DMS53 treated with DMSO at 0.1 percent for 48 hours (cell line): ENCODE data around the gene RNASEH2B.

Experiments
- DNase-seq: peaks from one replicate; lab custom pipeline; 2025; ENCODE audit not compliant: unreplicated experiment; lab: John Stamatoyannopoulos, UW

Gene RNASEH2B

DNA sequence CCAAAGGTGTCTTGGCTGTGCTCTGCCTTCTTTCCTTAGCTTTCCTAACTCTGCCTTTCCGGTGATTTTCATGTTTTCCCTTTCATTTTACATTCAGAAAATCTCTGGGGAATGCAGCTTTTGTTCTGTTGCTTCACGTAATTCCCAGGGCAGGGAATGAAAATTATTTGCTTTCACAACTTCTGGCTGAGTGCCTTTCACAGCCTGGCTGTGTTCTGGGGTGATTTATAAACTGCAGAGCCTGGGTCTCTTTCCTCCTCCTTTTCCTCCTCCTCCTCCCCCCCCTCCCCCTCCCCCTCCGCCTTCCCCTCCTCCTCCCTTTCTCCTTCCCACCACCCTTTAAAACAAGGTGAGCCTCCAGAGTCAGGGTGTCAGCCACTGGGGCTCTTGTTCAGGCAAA is 84.3 kb downstream of the RNASEH2B start:
- no peak for DNase-seq

- no peak for DNase-seq
Measured at GRCh38 chr13:50994651-50995050, 85.1 kb downstream of the RNASEH2B start.

DNA sequence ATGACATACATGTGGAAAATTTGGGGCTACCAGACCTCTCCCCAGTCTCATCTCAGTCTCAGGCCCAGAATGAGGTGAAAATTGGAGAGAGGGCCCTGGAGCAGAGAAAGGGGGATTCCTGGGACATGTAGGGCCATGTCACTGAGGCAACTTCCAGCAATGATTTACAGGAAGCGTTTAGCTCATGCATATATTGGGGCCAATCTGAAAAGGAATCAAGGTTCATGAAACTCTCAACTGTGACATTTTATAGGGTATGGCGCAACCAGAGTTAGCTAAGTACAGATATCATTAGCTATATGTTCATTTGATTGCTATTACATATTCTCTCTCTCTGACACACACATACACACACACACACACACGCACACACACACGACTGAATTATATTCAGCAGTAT is 86.3 kb downstream of the RNASEH2B start:
- no peak for DNase-seq

GRCh38 chr13:50998326-50998725 is 88.7 kb downstream of the RNASEH2B start:
- no peak for DNase-seq

DNA sequence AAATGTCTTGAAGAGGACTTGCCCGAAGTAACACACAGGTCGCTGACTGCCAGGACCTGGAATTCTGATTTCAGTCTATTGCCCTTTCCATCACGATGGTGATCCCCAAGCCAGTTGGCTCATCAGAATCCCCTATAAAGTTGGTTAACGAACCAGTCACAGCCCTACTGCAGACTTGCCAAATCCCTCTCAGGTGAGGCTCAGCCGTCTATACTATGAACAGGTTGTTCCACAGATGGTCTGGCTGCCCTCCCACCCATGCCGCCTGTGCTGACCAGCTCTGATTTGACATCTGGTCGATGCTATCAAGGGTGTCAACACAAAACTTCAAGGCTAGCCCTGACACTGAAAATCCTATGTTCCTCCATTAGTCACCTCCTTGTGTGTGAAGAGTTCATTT is 90.0 kb downstream of the RNASEH2B start:
- no peak for DNase-seq

GRCh38 chr13:51000061-51000460 is 90.5 kb downstream of the RNASEH2B start:
- no peak for DNase-seq

- no peak for DNase-seq
Measured at GRCh38 chr13:51000571-51001260, 91.1 kb downstream of the RNASEH2B start.

- DNase-seq = no peak
Measured at GRCh38 chr13:51001335-51001734, 91.7 kb downstream of the RNASEH2B start.

DNA sequence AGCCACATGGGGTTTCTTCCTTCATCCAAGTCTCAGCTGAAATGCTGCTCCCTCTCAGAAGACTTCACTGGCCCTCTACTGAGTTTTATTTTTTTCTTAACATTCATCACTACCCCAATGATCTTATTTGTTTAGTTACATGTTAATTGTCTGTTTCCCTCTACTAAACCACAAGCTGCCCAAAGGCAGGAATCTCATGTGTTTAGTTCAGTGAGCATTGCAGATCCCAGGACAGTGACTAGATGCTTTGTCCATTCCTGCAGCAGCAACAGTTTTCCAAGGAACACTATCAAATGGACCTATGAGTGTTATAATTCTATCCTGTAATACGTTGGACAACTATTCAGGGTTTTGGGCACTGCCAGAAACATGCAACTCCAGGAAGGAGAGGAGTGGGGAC is 93.1 kb downstream of the RNASEH2B start:
- DNase-seq = no peak

- no peak for DNase-seq
Measured at GRCh38 chr13:51003642-51004041, 94.1 kb downstream of the RNASEH2B start.

DNA sequence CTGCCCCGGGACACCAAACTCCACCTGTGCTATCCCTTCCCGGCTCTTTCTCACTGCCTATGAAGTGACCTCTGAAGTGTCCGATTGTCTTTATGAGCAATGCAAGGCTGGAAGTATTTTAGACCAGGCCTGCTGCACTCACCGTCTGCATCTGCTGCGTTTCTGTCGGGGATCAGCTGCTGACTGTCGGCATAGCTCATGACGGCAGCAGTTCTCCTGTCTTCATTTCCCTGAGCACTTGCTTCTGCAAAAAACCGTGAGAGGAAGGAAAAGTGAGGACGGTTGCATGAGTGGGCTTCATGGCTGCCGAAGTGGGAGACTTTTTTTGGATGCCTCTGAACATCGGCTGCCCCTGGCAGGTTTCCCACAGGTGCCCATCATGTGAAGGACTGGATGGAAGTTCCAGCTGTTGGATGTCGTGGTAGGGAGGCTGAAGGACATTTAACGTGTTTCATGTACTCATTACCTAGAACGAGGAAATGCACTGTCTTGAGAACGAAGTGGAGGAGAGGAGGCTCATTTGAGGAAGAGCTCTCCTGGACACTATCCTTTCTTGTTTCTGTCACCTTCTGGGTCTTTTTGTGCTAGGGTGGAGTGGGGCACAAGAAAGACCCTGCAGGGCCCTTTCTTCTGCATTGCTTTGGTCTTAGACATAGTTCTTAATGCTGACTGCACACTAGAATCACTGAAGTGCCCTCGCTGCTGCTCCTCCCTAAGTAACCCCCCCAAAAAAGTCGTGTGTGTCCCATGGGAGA is 94.7 kb downstream of the RNASEH2B start:
- no peak for DNase-seq

DNA sequence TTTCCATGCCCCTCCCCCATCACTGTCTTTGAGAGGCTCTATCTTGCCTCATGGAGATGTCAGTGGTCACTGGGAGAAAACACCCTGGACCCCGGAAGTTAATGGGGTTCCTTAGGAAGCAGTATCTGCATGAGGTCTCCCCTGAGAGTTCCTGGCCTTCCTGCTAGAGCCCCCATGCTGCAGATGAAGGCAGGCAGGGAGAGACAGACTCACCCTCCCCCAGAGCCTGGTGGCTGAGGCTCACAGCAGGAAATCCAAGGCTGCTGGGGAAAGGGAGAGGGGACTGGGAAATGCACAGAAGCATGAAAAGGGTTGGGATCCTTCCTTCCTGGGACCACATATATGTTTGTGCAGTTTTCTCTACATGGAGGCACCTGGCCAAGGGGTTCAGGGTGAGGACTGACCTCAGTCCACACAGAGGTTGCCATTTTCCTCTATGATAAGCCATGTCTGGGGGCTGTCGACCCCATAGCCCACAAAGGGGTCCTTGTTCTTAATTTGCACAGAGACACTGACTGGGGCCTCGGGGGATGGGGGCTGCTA is 95.4 kb downstream of the RNASEH2B start:
- DNase-seq = no peak

GRCh38 chr13:51005566-51005965 is 96.0 kb downstream of the RNASEH2B start:
- DNase-seq = no peak
